Stimulated activated CD8-positive, alpha-beta memory T cell treated with anti-CD3 and anti-CD28 coated beads, Interleukin-15, amount 100 ng/mL, for 24 hours (primary cell): ENCODE data around the gene AGBL1.
"Not testable (repeated sequence)": the region's sequence is repeated elsewhere in the genome, so short reads cannot be mapped to it uniquely, and the experiment has no call there.

ENCODE experiments used
- DNase-seq: peaks from one replicate; pipeline ENCODE4 v3.0.0-alpha.2; 2020; ENCODE audit warnings: low read depth

AGBL1 gene

GRCh38 chr15:86506401-86506800 lies 426.7 kb downstream of the AGBL1 start:
- DNase-seq, result no peak

GRCh38 chr15:86515625-86516024 lies 436.0 kb downstream of the AGBL1 start:
- DNase-seq, result no peak

DNA sequence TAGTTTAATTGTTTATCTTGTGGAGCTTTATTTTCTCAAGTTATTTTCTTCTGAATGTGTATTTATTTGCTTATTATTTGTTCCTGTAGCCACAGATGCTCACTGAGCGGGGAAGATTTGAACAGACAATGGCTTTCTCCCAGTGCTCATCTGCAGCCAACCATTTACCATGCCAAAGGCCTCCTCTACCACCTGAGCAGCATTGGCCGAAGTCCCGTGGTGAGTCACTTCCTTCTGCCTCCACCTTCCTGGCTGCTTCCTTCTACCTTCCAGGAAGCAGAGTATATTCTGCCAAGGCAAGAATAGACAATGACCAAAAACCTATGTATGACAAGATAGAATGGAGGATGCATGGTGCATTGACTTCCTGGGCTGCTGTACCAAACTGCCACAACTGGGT lies 443.1 kb downstream of the AGBL1 start:
- no peak for DNase-seq

GRCh38 chr15:86526938-86527690 lies 447.4 kb downstream of the AGBL1 start:
- no peak for DNase-seq

DNA sequence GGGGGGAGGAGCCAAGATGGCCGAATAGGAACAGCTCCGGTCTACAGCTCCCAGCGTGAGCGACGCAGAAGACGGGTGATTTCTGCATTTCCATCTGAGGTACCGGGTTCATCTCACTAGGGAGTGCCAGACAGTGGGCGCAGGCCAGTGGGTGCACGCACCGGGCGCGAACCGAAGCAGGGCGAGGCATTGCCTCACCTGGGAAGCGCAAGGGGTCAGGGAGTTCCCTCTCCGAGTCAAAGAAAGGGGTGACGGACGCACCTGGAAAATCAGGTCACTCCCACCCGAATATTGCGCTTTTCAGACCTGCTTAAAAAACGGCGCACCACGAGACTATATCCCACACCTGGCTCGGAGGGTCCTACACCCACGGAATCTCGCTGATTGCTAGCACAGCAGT lies 448.4 kb downstream of the AGBL1 start:
- DNase-seq, result not testable (repeated sequence)

DNA sequence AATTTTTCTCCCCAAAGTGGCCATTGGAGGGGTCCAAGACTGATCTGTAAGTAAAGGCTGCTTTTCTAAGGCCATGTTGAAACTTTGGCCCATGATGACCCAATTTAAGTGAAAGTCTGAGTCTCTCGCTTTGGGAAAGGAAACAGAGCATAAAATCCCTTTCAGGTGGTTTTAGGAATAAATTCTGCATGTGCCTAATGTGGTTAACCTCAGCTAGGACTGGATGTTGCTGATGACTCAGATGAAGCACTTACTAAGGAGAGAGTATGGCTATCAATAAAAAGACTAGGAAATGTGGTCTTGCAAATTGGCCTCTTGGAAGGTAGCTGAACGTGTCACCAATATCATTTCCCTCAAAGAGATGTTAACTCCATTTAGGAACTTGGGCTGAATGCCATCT lies 458.5 kb downstream of the AGBL1 start:
- DNase-seq, result no peak

DNA sequence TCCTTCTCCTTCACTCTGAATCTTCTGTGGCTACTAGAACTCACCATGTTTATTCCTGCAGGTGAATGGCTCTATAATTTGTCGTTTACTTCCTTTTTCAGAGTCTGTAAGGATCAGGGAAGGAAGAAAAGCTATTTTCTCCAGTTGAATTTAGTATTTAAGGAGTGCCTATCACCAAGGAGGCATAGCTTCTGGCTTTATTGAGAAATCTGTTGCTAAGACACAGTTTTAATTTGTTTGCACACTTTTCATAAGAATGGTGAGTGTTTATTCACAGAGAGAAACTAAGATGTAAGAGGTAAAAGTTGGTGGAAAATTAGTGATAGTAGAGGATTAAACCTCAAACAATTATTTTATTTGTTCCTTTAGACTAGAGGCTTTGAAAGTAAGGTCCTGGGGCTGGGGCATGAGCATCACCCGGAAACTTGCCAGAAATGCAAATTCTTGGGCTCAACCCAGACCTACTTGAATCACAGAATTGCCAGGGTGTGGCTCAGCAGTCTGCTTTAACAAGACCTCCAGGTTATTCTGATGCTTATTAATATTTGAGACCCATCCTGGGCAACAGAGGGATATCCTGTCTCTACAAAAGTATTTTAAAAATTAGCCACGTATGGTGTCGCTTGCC lies 461.3 kb downstream of the AGBL1 start:
- DNase-seq, result no peak

DNA sequence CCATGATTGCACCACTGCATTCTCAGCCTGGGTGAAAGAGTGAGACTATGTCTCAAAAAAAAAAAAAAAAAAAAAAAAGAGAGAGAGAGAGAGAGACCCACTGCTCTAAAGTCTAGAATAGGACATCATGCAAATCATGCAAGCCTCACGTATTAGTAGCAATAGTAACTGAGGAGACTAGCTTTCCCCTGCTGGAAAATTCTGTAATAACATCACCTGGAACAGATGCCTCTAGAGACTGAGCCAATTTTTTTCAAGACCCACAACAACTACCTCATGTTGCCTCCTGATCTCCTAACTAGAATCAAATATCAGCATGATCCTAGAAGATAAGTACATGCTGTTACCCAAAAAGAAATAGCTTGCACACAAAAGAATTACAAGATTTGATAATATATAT lies 461.9 kb downstream of the AGBL1 start:
- DNase-seq, result no peak

DNA sequence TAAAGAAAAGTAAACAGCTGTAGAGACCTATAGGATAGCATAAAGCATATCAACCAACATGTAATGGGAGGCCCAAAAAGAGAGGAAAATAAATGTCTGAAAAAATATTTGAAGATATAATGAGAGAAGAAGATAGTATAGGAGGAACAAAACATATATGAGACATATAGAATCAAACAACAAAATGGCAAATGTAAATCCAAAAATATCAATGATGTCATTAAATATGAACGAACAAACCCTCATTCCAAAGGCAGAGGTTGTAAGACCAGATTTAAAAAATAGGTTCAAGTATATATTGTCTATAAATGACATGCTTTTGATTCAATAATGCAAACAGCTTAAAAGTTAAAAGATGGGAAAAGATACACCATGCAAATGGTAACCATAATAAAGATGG lies 470.4 kb downstream of the AGBL1 start:
- no peak for DNase-seq

DNA sequence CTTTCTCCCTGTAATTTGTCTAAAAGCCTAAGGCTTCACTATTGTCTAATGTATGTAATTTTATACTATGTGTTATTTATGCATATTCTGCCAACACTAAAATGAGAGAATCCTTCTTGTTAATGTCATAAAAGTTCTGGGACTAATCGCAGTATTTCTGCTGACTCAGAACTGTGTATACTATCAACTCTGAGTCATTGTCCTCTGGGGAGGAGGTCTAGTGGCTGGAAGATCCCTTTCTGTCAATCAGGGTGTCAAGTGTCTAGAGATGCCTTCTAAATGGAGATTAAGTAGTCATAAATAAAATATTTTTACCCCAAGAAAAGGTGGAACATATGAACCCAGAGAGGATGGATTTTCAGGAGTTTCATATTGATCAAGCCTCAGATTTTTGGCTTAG lies 473.4 kb downstream of the AGBL1 start:
- DNase-seq, result no peak

- no peak for DNase-seq
Observed at GRCh38 chr15:86555098-86555497, 475.4 kb downstream of the AGBL1 start.

GRCh38 chr15:86555939-86556338 lies 476.3 kb downstream of the AGBL1 start:
- DNase-seq, result no peak

- no peak for DNase-seq
Observed at GRCh38 chr15:86556396-86557017, 476.8 kb downstream of the AGBL1 start.

- no peak for DNase-seq
Observed at GRCh38 chr15:86557018-86557550, 477.4 kb downstream of the AGBL1 start.

- no peak for DNase-seq
Observed at GRCh38 chr15:86558252-86558651, 478.6 kb downstream of the AGBL1 start.

- DNase-seq, result no peak
Observed at GRCh38 chr15:86558686-86559085, 479.0 kb downstream of the AGBL1 start.

- DNase-seq, result no peak
Observed at GRCh38 chr15:86568378-86568777, 488.7 kb downstream of the AGBL1 start.

- no peak for DNase-seq
Observed at GRCh38 chr15:86570738-86571137, 491.1 kb downstream of the AGBL1 start.

DNA sequence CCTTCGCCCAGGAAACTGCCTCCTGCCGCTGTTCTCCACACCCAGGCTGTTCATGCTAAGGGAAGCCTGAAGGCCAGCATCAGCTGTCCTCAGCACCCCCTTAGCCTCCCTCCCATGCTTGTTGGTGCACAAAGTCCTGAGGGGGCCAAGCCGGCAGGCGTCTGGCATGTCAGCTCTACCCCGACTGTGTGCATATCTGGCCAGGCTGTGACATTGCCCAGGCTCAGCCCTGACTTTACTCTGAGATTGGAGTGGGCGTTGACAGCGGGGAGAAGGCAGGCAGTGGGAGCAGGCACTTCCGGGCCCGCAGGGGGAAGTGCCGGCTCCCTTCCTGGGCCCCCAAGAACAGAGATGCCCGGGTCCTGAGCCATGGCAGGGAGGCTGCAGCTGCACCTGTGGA lies 492.2 kb downstream of the AGBL1 start:
- DNase-seq, result no peak

GRCh38 chr15:86572368-86572841 lies 492.7 kb downstream of the AGBL1 start:
- no peak for DNase-seq

- no peak for DNase-seq
Observed at GRCh38 chr15:86573476-86573875, 493.8 kb downstream of the AGBL1 start.

DNA sequence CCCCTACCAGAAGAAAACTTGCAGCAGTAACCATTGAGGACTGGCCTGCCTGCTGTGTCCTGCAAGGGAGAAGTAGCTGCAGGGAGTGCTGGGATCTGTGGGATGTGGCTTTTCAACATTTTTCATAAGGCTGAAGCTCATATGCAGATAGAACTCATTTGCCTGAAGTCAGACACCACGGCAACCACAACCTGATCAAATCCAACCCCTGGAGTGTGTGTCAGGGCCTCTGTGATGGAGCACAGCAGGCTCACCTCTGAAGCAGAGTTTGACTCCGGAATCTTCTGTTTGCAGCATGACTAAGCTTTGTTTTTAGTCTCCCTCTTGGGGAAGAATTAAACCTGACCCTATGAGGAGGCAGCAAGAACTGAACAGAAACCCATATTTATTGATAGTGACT lies 508.7 kb downstream of the AGBL1 start:
- no peak for DNase-seq

- DNase-seq, result no peak
Observed at GRCh38 chr15:86590461-86590860, 510.8 kb downstream of the AGBL1 start.
